GM18519 (cell line): Measurements from ENCODE around the gene BHLHE41.

Source experiments
- ATAC-seq: cut with Tn5 transposase; IDR thresholded peaks from one replicate; pipeline ENCODE4 v1.9.1; 2021; ENCODE audit warnings: mild to moderate bottlenecking, moderate library complexity; ENCODE audit not compliant: unreplicated experiment, low FRiP score

BHLHE41 gene

GRCh38 chr12:26116829-26117715 is 7.8 kb downstream of the BHLHE41 start:
- no peak for ATAC-seq

DNA sequence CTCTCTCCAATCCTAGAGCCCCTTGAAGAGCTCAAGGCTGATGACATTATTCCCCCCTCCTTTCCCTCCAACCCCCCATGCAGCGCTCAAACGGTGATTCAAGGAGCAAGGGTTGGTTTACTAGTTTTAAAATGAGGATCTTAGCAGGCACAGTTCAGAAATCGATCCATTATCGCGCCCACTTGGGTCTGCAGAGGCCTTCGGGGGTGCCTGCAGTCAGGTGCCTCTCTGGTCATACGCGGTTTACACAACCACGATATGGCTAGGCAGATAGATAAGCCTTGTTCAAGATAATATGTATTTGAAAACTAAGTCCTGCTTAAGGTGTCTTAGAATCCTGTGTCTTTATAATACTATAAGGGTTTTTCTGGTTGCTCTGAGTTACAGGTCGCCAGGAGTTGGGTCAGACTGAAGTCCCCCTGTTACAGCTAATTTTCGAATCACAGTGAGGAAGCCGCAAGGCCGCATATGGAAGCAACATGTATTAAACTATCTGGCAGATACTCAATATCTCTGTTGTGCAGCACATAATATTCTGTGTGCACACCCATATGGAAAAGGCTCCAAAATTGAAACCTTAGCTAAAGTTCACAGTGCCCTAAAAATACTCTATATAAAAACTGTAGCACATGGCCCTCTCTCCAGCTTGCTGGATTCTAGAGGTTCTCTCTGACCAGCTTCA is 10.0 kb downstream of the BHLHE41 start:
- ATAC-seq: no peak

GRCh38 chr12:26113853-26114719 is 10.8 kb downstream of the BHLHE41 start:
- peak; percentile 52 for ATAC-seq

DNA sequence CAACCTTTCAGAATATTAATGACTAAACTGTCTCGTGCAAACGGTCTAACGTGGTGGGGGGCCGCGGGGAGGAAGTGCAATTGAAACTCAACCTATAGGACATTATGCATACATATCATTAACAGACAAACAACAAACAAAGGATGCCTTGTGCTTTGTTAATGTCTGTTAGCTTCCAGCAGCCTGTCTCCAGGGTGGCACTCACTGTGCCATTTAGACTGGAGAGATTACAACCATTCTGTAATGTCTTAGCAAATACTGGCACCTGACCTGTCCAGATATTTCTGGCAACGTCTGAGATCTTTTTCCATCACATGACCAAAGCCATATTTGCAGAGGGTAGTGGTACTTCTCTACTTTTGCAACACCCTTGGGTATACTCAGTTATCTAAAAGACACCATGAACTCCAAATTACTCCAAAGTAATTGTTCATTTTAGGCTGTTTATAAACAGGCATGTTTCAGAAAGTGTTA is 11.6 kb downstream of the BHLHE41 start:
- ATAC-seq: no peak

GRCh38 chr12:26112703-26113147 is 12.1 kb downstream of the BHLHE41 start:
- no peak for ATAC-seq

DNA sequence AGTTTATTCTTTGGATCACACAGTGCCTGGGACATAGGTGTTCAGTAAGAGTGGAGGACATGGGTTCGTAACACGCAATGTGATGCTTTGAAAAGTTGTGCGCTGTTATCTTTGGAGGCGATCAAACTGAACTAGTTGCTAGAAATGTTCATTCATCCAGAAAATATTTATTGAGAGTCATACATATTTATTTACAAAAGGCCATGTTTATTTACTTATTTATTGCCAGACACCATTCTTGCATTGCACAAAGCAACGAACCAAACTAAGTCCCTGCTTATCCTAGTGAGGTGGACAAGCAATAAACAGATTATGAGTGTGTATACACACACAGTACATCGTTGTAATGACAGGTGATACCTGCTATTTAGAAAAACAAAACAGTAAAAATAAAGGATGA is 12.6 kb downstream of the BHLHE41 start:
- no peak for ATAC-seq

DNA sequence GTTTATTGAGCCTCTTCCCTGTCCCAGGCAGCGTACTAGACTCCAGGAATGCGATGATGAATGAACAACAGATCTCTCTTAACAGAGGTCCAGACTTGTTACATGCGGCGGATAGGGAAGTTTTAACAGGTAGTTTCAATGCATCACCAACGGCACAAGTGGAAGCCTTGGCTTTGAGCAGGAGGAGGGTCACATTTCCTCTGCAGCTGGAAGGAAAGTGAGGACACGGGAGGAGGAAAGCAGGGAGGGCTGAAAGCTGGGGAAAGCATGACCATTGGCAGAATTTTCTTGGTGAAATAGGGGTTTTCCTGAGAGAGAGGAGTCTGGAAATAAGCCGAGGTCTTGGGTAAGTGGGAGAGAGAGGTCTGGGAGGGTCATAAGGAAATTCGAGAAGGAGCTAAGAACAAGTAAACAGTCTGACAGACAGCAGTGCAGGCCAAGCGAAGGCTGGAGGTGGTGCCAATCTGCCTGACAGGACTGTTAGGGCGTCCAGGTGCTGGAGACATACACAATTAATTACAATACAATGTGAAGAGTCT is 15.4 kb downstream of the BHLHE41 start:
- ATAC-seq: no peak

- ATAC-seq: no peak
Observed at GRCh38 chr12:26108915-26109314, 15.9 kb downstream of the BHLHE41 start.

DNA sequence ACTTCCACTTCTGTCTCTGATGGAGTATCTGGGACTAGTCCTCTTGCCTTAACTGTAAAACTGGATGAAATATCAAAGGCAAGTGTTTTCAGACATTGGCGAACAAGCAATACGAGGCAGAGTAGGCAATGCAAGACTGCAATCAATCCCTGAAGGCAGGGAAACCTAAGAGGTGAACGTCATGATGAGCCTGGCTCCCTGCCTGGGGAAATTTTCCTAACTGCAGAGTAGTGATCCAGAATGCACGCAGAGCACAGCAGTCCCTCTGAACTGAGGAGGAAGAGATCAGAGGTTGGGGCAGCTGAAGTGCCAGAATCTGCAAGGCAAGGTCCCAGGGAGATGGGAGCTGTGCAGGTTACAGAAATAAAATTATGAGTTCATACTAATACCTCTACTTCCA is 18.5 kb downstream of the BHLHE41 start:
- ATAC-seq: no peak

DNA sequence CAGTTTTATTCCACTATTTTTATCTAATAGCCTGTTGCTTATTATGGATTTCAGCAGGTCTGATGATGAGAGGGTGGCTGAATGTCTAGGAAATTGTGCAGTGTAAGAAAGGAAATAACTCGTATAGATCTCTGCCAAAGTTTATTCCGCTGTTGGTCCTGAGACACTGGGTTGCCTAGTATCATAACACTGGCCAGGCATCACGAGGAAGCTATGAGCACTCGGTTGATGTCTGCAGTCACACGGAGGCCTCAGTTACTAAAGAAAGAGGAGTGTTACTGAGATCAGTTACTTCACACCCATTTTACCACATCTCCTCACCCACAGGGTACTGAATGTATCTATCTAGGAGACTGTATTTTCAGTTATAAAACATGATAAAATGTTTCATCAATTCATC is 21.9 kb downstream of the BHLHE41 start:
- ATAC-seq: no peak

- ATAC-seq: no peak
Observed at GRCh38 chr12:26101763-26102162, 23.1 kb downstream of the BHLHE41 start.

DNA sequence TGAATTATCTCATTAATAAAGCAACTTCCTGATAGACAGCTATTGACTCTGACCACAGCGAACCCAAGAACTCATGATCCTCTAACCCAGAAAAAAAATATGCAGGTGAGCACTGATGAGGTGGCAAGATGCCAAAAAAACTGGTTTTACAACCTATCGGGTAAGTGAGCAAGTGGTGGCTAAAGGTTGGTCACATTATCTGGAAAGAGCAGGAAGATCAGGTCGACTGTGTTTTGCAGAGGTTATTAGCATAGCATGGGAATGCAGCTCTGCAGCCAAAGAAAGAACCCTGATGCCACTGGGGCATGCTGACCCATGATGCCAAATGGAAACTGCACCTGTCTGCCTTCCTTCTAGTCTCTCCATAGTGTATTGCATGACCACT is 23.5 kb downstream of the BHLHE41 start:
- ATAC-seq: no peak

DNA sequence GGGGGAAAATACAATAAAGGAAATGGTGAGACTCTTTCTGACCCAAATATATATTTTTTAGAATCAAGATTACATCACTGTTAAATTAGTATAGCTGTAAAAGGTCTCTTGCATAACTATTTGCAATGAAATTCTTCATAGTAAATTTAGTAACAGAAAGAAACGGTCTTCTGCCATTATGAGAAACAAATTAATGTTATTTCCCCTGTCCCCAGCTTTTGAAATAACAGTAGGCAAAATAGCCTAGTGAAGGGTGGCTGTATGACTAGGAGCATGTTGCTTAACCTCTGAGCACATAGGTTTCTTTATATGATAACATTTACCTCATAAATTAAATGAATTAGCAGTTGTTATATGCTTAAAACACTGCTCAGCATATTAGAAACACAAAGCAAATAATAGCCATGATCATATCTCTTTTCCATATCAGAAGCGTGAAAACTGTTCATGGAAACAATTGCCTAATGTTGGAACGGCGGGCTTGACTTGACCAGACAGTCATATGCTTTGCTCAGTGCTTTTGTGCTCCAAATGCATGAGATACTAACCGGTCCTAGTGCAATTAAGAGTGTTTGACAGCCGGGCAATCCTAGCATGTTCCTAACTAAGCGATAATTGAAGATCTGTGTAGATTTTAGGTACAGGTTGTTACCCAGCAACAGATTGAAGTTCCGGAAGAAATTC is 24.0 kb downstream of the BHLHE41 start:
- ATAC-seq: no peak

GRCh38 chr12:26097046-26097878 is 27.6 kb downstream of the BHLHE41 start:
- no peak for ATAC-seq

DNA sequence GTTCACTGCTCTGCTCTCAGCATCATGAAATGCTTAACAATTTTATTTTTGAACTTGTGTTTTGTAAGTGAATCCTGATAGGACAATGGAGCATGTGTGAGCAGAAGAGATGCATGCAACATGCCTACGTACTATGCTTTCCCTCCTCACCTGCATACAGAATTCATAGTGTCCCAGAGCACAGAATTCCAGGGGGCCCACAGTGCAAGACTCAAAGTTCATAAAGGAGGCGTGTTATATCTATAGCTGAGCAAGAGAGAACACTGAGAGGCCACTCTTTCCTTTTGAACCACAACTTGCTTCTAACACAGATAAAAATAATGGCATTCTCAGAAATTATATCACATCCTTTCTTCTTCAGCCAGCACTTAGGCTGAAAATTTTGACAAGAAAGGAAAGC is 28.8 kb downstream of the BHLHE41 start:
- no peak for ATAC-seq

DNA sequence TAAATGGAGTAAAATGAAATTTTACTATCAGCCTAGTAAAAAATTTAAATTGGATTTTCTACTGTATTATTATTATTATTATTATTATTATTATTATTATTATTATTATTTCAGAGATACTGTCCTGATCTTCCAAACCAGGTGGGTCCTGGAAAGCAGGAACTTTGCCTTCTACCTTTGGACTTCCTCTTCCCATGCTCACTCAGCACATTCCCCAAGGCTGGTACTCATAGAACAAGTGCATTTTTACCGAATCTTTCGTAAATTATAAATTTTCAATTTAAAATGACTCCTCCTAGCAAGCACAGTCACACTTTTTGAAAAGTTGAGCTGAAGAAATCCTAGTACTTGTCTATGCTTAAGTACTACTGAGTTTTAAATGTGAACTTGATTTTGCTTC is 29.7 kb downstream of the BHLHE41 start:
- ATAC-seq: no peak

GRCh38 chr12:26092346-26093105 is 32.3 kb downstream of the BHLHE41 start:
- ATAC-seq: no peak

DNA sequence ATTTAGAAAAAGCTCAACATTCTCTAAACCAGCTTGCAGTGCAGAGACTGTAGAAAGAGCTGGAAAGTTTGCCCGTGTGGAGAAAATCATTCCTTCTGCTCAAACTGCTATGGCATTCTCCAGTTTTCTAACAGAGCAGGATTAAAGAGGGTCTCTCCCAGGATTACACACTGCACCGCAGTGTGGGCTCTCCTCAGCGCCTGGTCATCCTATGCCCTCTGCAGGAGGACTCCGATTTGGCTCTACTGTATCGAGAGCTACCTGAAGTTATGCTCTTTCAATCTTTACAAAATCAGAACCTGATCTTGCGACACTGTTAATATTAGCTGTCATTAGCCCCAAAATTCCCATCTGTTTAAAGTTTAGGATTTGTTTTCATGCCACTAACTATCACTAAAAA is 33.0 kb downstream of the BHLHE41 start:
- ATAC-seq: no peak
